HepG2 (cell line): ENCODE measurements around the gene NSD2. TPM values are rescaled to one million over a fixed set of nuclear protein-coding genes. Genes with fewer than 3 reads are reported as not detected.

ENCODE experiments used
- ATAC-seq: fragments of 200-7000 bp; cut with Tn5 transposase; 3 replicates; pipeline ENCODE4 v1.9.1; 2020; ENCODE audit warnings: mild to moderate bottlenecking, moderate library complexity
- BruUV-seq: library from RNA; stranded (reverse); fragments of 400-500 nt; replicated peaks from 2 replicates; lab custom pipeline; 2021; lab: Mats Ljungman, UMichigan
- CTCF ChIA-PET: fragments of 300-600 bp; formaldehyde crosslinking; extraction: SDS; loops from one replicate; lab custom pipeline; 2021; ENCODE audit warnings: low total read pairs, inconsistent platforms, low intra/inter-chr PET ratio; lab: Yijun Ruan, JAX
- POLR2A ChIA-PET: fragments of 350-600 bp; sonication (Branson Sonifier 250); formaldehyde crosslinking; loops from one replicate; lab custom pipeline; 2020; ENCODE audit warnings: antibody characterized with exemption, inconsistent platforms; lab: Yijun Ruan, JAX
- DNase-seq: peaks from one replicate; pipeline ENCODE4 v3.0.0-alpha.2; 2015; ENCODE audit warnings: low spot score
- FAIRE-seq: peaks from 3 replicates; lab custom pipeline; 2011; peaks lifted over from hg19 to GRCh38; lab: Jason Lieb, UNC
- H2AFZ ChIP-seq: one replicate; pipeline ENCODE4 v1.6.1; 2011; ENCODE audit warnings: low read length, inconsistent platforms
- H3K27ac ChIP-seq: fragments of 300-600 bp; 3 replicates; pipeline ENCODE4 v1.8.0; 2011; ENCODE audit warnings: mixed run types, mild to moderate bottlenecking, mixed read lengths, low read length, inconsistent platforms; ENCODE audit not compliant: insufficient read depth; ENCODE audit errors: extremely low read length
- H3K27me3 ChIP-seq, 2 experiments: fragments of 200-600 bp in 1 of 2; 2 replicates in 1 of 2; 3 replicates in 1 of 2; pipeline versions ENCODE4 v1.6.0 to v1.8.0; 2011; ENCODE audit warnings: low read length in 2 of 2, mild to moderate bottlenecking in 2 of 2, moderate library complexity in 2 of 2, inconsistent platforms in 1 of 2; ENCODE audit not compliant: insufficient read depth in 2 of 2, control insufficient read depth in 1 of 2
- H3K36me3 ChIP-seq, 2 experiments: fragments of 200-600 bp in 1 of 2; replicated peaks in 1 of 2; 2 replicates in 1 of 2; 3 replicates in 1 of 2; pipeline versions ENCODE4 v1.5.1 to v1.8.0; 2011; ENCODE audit warnings: low read length in 2 of 2, inconsistent platforms in 1 of 2; ENCODE audit not compliant: insufficient read depth in 2 of 2, control insufficient read depth in 1 of 2
- H3K4me1 ChIP-seq: 2 replicates; pipeline ENCODE4 v1.5.1; 2012; ENCODE audit warnings: low read length, inconsistent platforms; ENCODE audit not compliant: insufficient read depth
- H3K4me2 ChIP-seq: 2 replicates; pipeline ENCODE4 v1.6.0; 2011; ENCODE audit warnings: low read depth, low read length, inconsistent platforms
- H3K4me3 ChIP-seq, 3 experiments: fragments of 200-600 bp in 1 of 3; sonication (generic), shearing (Covaris generic) in 1 of 3; replicated peaks in 1 of 3; 2 replicates each; pipeline ENCODE4 v1.5.1; 2011 to 2016; ENCODE audit warnings: low read length in 3 of 3, inconsistent platforms in 2 of 3, low read depth in 2 of 3, mild to moderate bottlenecking in 2 of 3, control low read depth in 1 of 3, mixed read lengths in 1 of 3; ENCODE audit not compliant: insufficient read depth in 1 of 3
- H3K79me2 ChIP-seq: one replicate; pipeline ENCODE4 v1.6.1; 2011; ENCODE audit warnings: low read length, inconsistent platforms; ENCODE audit not compliant: insufficient read depth
- H3K9ac ChIP-seq: 2 replicates; pipeline ENCODE4 v1.6.0; 2011; ENCODE audit warnings: mild to moderate bottlenecking, low read depth, low read length, inconsistent platforms; ENCODE audit not compliant: insufficient read depth
- H3K9me3 ChIP-seq: 2 replicates; pipeline ENCODE4 v1.5.1; 2012; ENCODE audit warnings: mild to moderate bottlenecking, low read length
- H4K20me1 ChIP-seq: 2 replicates; pipeline ENCODE4 v1.6.0; 2011; ENCODE audit warnings: inconsistent platforms, mild to moderate bottlenecking, low read length, moderate library complexity; ENCODE audit not compliant: insufficient read depth
- AGO2 ChIP-seq: fragments of 200-400 bp; formaldehyde crosslinking; optimal IDR thresholded peaks from 2 replicates; pipeline ENCODE3; 2017; ENCODE audit warnings: mild to moderate bottlenecking, low read depth, low read length, moderate library complexity
- CC2D1A ChIP-seq: sonication (generic); formaldehyde crosslinking; IDR thresholded peaks from 2 replicates; pipeline ENCODE4 v1.8.1; 2023; ENCODE audit warnings: mild to moderate bottlenecking, missing genetic modification reagents
- KDM5A ChIP-seq: fragments of 200-600 bp; sonication (generic); IDR thresholded peaks from 2 replicates; pipeline ENCODE4 v1.7.0; 2018; ENCODE audit warnings: antibody characterized with exemption, mild to moderate bottlenecking, low read length, borderline replicate concordance
- ZBTB8A ChIP-seq: sonication (generic); formaldehyde crosslinking; IDR thresholded peaks from 2 replicates; pipeline ENCODE4 v1.4.0; 2020; ENCODE audit warnings: mild to moderate bottlenecking, low read depth, missing genetic modification reagents, borderline replicate concordance
- ZKSCAN5 ChIP-seq: sonication (generic); formaldehyde crosslinking; IDR thresholded peaks from 2 replicates; pipeline ENCODE4 v1.5.1; 2020; ENCODE audit warnings: mild to moderate bottlenecking, missing genetic modification reagents
- ZNF274 ChIP-seq: sonication (generic); formaldehyde crosslinking; IDR thresholded peaks from 2 replicates; pipeline ENCODE4 v1.5.1; 2020; ENCODE audit warnings: mild to moderate bottlenecking, missing genetic modification reagents
- ZNF782 ChIP-seq: sonication (generic); formaldehyde crosslinking; IDR thresholded peaks from 2 replicates; pipeline ENCODE4 v1.4.0; 2020; ENCODE audit warnings: missing genetic modification reagents, mild to moderate bottlenecking, borderline replicate concordance
- WGBS: methylation state at CpG from one replicate; pipeline ENCODE4 v1.1.6; 2017; ENCODE audit warnings: low lambda C conversion rate; 5-methylcytosine and 5-hydroxymethylcytosine counted together
- in situ Hi-C: cut with HindIII; loops from 2 replicates; pipeline ENCODE4 v1.10.0; 2017; ENCODE audit warnings: low pct_unique_long_range_greater_than_20kb; ENCODE audit not compliant: extremely low pct_ligation_motif_present
- intact Hi-C: fragments of 100-400 bp; cut with micrococcal nuclease; formaldehyde crosslinking; loops from one replicate; pipeline ENCODE4 v1.10.0; 2022; ENCODE audit not compliant: unreplicated experiment
- polyA plus RNA-seq, 8 experiments: library from polyadenylated mRNA; depleted of rRNA in 3 of 8; stranded (reverse) in 7 of 8; unstranded in 1 of 8; fragments of >200 nt; fragmentation: Illumina TruSeq in 4 of 8; extraction: Trizol in 4 of 8; gene quantifications; 2 replicates each; pipeline versions ENCODE4 v1.2.1 to v1.2.3, GENCODE V29; 2011 to 2016; ENCODE audit warnings: low read depth in 4 of 8, missing spikeins in 1 of 8, mixed read lengths in 1 of 8; ENCODE audit not compliant: insufficient read depth in 1 of 8
- total RNA-seq, 5 experiments: library from RNA; depleted of rRNA; stranded (reverse); fragments of >200 nt; fragmentation: Illumina TruSeq; extraction: Trizol; gene quantifications; 2 replicates each; pipeline ENCODE4 v1.2.3, GENCODE V29; 2016; ENCODE audit warnings: low read depth in 1 of 5
- TF ChIP-seq, protein P1 (sequence below): IDR thresholded peaks from 2 replicates; pipeline ENCODE4 v1.6.1; 2016; ENCODE audit warnings: missing compliant biosample characterization, missing genetic modification reagents, borderline replicate concordance

NSD2 gene
- total and polyA plus RNA-seq, 2 of the 13 experiments (the other 11 are each of a cell fraction or from before 2014, with no cell fraction given): 22.0 to 65.9 TPM

DNA sequence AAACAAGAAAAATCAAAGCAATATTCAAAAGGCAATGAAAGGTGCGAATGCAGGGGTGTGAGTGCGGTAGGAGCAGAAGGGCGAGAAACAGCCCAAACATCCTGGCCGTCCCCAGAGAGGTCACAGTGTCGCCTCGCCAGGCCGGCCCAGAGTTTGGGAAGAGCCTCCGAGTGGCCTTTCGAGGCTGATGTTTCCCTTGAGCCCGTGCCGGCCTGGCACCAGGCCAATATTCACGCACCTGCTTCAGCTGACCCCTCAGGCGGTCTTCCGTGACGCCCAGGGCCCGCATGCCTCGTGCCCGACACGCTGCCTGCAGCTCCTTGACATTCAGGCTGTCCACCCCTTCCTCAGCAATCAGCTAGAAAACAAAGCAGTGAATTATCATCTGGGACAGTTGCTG is 45.9 kb upstream of the NSD2 start (continued):
- no peak for TF ChIP-seq KDM5A

GRCh38 chr4:1826531-1827350 is 44.5 kb upstream of the NSD2 start:
- FAIRE-seq (no peak), ATAC-seq (peak; percentile 17), DNase-seq (no peak)
- Histone ChIP-seq H3K36me3 (peaks cover 23 to 37% of the 10 kb centered on the region in 2 experiments; a peak in 4 of 5 replicates), H3K4me1 (peaks cover 36% of the 10 kb centered on the region), H3K27me3 (no peaks in the 10 kb centered on the region), H4K20me1 (no peaks in the 10 kb centered on the region), H3K9ac (no peak overlapping the region), H3K4me2 (no peak overlapping the region), H3K4me3 (no peak overlapping the region), H3K27ac (peak overlapping the region; percentile 59), H3K9me3 (no peaks in the 10 kb centered on the region), H3K79me2 (no peaks in the 10 kb centered on the region), H2AFZ (no peak overlapping the region)
- TF ChIP-seq ZNF274 (CRISPR knock-in tag) (0 out of 2 replicates have a peak, but pooled peaks have one; percentile 55), ZNF782 (CRISPR knock-in tag) (no peak), ZKSCAN5 (CRISPR knock-in tag) (no peak), ZBTB8A (CRISPR knock-in tag) (no peak), CC2D1A (CRISPR knock-in tag) (no peak), AGO2 (peak; percentile 24)
- TF ChIP-seq, protein P1, sequence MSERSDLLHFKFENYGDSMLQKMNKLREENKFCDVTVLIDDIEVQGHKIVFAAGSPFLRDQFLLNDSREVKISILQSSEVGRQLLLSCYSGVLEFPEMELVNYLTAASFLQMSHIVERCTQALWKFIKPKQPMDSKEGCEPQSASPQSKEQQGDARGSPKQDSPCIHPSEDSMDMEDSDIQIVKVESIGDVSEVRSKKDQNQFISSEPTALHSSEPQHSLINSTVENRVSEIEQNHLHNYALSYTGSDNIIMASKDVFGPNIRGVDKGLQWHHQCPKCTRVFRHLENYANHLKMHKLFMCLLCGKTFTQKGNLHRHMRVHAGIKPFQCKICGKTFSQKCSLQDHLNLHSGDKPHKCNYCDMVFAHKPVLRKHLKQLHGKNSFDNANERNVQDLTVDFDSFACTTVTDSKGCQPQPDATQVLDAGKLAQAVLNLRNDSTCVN (CRISPR knock-in tag): no peak
- ChIA-PET CTCF (no interaction called here), POLR2A (no interaction called here)
- intact Hi-C loops: no loop called here
- in situ Hi-C loops: no loop called here
- WGBS: 96% methylated on average over 29 of the region's 30 CpGs
- no TSS peak for BruUV-seq
